Testis (tissue), 2 donors: ENCODE data around the gene THUMPD1.

ENCODE experiments used
- POLR2A ChIP-seq: fragments of 450-650 bp; IDR thresholded peaks from one replicate; pipeline ENCODE4 v1.6.1; 2017; ENCODE audit warnings: antibody characterized with exemption, mild to moderate bottlenecking, moderate library complexity
- TF ChIP-seq, protein P1 (sequence below), 3 experiments: fragments of 450-650 bp in 2 of 3; fragments of 200-600 bp in 1 of 3; sonication (generic) in 1 of 3; IDR thresholded peaks; one replicate each; pipeline ENCODE4 v1.5.1; 2016 to 2019; ENCODE audit warnings: antibody characterized with exemption in 3 of 3, mild to moderate bottlenecking in 2 of 3, moderate library complexity in 1 of 3

DNA sequence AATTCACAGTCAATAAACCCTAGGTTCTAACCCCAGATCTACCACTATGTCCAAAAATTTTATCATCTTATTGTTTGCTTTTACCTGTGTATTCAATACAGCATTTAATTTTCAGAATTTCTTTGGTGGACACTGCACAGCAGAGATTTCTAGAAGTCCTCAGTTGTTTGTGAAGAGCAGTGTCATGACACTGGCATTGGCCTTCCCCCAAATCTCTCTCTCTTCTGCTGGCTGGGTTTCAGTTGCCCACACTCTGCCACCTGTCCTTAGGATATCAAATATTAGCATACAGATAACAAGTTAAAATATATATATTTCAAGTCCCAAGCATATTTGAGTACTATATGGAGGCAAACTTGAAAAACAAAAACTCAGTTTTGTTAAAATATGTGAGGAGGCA, 2.0 kb upstream of the THUMPD1 start:
- TF ChIP-seq, protein P1, sequence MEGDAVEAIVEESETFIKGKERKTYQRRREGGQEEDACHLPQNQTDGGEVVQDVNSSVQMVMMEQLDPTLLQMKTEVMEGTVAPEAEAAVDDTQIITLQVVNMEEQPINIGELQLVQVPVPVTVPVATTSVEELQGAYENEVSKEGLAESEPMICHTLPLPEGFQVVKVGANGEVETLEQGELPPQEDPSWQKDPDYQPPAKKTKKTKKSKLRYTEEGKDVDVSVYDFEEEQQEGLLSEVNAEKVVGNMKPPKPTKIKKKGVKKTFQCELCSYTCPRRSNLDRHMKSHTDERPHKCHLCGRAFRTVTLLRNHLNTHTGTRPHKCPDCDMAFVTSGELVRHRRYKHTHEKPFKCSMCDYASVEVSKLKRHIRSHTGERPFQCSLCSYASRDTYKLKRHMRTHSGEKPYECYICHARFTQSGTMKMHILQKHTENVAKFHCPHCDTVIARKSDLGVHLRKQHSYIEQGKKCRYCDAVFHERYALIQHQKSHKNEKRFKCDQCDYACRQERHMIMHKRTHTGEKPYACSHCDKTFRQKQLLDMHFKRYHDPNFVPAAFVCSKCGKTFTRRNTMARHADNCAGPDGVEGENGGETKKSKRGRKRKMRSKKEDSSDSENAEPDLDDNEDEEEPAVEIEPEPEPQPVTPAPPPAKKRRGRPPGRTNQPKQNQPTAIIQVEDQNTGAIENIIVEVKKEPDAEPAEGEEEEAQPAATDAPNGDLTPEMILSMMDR (IDR thresholded peaks at IDR 0.05) = no peak
- no peak for TF ChIP-seq POLR2A
